ENCODE measurements around the gene SYNE2.

The SYNE2 gene

DNA sequence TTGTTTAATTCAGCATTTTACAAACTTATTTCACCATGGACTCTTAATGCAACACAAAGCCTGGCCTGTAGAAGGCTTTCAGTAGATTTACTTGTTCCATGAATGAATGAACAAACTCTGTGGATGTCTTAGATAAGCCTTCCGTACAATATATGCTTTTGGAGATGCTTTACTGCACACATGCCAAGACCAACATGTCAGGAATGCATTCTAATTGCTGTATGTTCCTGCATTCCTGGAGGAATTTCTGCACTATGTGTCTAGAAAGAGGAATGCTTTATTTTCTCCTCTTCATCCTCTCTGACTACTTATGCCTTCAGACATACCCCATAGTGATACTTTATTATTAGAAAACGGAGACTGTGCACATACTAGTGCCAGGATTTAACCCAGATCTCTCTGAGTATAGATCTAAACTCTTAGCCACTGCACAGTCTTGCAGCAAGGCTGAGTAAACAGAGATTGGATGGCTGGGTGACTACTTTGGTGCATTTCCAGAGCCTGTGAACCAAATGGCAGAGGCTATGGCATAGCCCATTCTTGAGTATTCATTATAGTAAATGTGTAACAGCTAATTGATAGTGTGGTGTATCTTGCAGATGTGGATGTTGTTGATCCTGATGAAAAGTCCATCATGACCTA, 108.2 kb downstream of the SYNE2 start:
- no peak for DNase-seq (ENCODE audit: extremely low read depth in 1 of 2, low read depth in 1 of 2)

DNA sequence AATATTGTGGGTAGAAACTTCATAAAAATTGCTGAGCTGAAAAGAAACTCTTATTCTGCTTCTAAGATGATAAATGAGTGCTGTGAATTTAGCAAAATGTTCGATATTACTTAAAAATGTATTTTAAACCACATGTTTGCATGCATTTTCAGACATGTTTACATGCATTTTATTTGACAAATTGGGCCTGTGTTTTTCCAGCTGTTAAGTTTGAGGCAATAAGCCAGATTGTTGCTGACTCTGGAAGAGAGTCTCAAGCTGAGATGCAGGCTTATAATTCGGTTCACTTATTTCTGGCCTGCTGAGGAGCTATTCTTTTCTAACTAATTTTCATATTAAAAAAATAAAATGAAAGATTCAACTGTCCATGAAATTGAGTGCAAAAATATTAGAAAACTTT, 110.1 kb downstream of the SYNE2 start:
- no peak for DNase-seq (ENCODE audit: extremely low read depth in 1 of 2, low read depth in 1 of 2)

GRCh38 chr14:63963439-63963838, 110.6 kb downstream of the SYNE2 start:
- DNase-seq (ENCODE audit: extremely low read depth in 1 of 2, low read depth in 1 of 2) = no peak

GRCh38 chr14:63964113-63964512, 111.3 kb downstream of the SYNE2 start:
- DNase-seq (ENCODE audit: extremely low read depth in 1 of 2, low read depth in 1 of 2) = no peak

DNA sequence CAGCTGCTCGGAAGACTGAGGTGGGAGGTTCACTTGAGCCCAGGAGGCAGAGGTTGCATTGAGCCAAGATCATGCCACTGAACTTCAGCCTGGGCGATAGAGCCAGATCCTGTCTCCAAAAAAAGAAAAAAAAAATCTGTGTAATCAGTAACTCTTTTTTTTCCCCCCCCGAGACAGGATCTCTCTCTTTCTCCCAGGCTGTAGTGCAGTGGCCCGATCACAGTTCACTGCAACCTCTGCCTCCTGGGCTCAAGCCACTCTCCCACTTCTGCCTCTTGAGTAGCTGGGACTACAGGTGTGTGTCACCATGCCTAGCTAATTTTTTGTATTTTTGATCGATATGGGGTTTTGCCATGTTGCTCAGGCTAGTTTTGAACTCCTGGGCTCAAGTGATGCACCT, 113.6 kb downstream of the SYNE2 start:
- no peak for DNase-seq (ENCODE audit: extremely low read depth in 1 of 2, low read depth in 1 of 2)

DNA sequence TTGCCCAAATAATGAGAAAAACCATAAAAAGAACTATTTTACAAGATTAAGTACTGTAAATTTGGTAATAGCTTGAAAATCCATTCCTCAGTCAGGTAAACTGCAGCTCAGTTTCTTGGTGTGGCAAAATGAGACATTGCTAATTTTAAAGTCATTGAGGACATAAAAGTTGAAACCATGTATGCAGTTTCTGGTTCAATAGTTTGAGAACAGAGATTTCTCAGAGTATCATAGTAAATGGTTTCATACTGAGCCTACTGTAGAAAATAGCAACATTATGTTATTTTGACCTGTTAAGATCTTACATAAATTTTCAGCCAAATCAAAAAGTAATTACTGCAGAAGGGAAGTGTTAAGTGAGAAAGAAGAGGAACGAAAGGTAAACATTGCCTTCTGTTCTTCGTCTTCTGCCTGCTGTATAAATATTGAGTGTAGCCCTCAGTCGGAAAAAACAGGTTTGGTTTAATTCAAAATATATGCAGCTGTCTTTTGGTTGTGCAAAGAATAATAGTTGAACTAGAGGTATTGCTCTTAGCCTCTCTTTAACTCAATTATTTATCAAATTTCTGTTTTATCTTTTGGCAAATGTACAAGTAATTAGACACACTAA, 119.6 kb downstream of the SYNE2 start:
- DNase-seq (ENCODE audit: extremely low read depth in 1 of 2, low read depth in 1 of 2) = no peak

DNA sequence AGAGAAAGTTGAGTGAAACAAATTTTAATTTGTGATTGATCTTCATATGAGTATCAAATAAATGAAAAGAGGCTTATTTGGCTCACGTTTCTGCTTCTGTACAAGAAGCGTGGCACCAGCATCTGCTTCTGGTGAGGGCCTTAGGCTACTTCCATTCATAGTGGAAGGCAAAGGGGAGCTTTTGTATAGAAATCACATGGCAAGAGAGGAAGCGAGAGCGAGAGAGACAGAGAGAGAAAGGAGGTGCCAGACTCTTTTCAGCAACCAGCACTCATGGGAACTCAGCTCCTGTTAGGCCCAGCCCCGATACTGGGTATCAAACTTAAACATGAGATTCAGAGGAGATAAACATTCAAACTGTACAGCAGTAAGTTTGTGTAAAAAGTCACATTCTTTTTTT, 121.4 kb downstream of the SYNE2 start:
- no peak for DNase-seq (ENCODE audit: extremely low read depth in 1 of 2, low read depth in 1 of 2)

GRCh38 chr14:63981569-63981968, 128.8 kb downstream of the SYNE2 start:
- DNase-seq (ENCODE audit: extremely low read depth in 1 of 2, low read depth in 1 of 2) = no peak

- no peak for DNase-seq (ENCODE audit: extremely low read depth in 1 of 2, low read depth in 1 of 2)
Observed at GRCh38 chr14:63982156-63982555, 129.4 kb downstream of the SYNE2 start.

DNA sequence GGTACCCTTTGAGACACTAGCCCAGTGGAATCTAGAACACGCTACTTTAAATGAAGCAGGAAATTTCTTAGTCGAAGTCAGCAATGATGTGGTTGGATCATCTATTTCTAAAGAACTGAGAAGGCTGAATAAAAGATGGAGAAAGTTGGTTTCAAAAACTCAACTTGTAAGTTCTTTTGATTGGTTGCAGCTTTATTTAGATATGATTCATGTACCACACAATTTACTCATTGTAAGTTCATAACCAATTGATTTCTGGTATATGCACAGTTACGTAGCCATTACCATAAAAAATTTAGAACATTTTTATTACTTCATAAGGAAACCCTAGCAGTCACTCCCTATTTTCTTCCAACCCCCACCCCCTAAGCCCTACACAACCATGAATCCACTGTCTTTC, 129.8 kb downstream of the SYNE2 start:
- DNase-seq (ENCODE audit: extremely low read depth in 1 of 2, low read depth in 1 of 2) = no peak

- DNase-seq (ENCODE audit: extremely low read depth in 1 of 2, low read depth in 1 of 2) = no peak
Observed at GRCh38 chr14:63986789-63987533, 134.2 kb downstream of the SYNE2 start.

DNA sequence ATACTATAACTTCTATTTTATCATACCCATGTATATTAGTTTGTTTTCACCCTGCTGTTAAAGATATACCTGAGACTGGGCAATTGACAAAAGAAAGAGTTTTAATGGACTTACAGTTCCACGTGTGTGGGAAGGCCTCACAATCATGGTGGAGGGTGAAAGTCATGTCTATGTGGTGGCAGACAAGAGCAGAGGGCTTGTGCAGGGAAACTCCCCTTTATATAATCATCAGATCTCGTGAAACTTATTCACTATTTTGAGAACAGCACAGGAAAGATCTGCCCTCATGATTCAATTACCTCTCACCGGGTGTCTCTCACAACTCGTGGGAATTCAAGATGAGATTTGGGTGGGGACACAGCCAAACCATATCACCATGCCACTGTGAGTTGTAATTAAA, 135.8 kb downstream of the SYNE2 start:
- DNase-seq (ENCODE audit: extremely low read depth in 1 of 2, low read depth in 1 of 2) = no peak

GRCh38 chr14:63991833-63992232, 139.0 kb downstream of the SYNE2 start:
- no peak for DNase-seq (ENCODE audit: extremely low read depth in 1 of 2, low read depth in 1 of 2)

DNA sequence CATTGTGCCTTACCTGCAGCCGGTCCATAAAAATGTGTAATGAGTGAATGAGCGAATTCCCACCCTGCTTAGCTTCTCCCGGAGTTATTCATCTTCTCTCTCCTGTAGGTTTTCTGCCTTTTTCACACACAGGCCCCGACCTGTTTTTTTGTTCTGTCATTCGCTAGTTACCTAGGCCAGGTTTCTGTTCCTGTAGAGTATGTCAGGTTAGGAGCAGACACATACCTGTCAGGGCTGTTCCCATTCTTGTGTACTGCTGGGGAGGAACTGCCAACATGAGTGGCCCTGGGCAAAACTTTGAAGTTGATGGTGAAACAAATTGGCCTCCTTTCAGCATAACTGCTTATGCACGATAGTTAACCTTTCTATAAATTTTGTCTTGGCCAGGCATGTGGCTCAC, 140.1 kb downstream of the SYNE2 start:
- no peak for DNase-seq (ENCODE audit: extremely low read depth in 1 of 2, low read depth in 1 of 2)

DNA sequence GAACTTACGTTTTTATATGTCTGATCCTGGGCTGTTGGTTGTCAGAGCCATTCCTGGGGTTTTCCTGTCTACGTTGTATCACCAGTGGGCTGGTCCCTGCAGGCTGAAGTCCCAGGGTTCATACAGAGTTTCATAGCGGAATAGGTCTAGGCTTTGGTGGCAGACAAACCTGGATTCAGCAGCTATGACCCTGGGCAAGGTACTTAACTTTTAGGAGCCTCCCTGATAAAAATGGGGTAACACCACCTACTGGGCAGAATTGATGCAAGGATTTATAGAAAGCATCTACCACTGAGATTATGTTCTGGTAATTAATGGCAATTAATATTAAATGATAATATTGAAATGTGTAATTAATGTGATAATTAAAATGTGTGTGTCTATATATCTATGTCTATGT, 141.2 kb downstream of the SYNE2 start:
- no peak for DNase-seq (ENCODE audit: extremely low read depth in 1 of 2, low read depth in 1 of 2)

DNA sequence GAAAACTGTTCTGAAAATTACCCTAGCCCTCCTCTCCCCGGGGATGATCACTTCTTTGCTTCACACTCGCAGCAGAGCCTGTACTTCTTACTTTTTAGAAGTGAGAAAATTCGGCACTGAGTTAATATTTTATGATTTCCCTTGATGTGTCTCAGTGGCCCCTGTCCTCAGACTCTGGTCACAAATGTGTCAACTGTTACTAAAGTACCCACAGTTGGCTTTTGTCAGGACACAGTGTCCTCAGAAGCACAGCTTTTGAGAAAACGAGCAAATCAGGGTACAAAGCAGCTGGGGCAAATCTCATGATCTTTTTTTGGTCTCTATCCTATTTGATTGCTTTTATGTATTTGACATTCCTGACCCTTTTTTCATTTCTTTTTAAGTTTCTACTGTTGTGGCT, 142.5 kb downstream of the SYNE2 start:
- no peak for DNase-seq (ENCODE audit: extremely low read depth in 1 of 2, low read depth in 1 of 2)

DNA sequence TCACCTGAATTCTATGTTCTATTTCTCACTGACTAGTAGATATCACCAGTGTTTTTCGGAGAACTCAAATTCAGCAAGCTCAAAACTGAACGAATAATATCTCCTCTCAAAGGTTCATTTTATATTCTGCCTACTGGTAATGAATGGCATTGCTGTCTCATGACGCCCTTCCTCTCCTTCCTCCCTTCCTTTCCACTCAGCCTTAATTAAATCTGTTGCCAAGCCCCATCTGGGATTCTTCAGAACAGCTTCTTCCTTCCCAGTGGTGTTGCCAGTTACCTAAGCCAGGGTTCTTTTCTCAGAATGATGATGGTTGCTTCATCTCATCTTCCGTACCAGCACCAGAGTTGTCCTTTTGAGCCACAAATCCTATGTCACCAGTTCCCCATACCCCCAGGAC, 143.2 kb downstream of the SYNE2 start:
- DNase-seq (ENCODE audit: extremely low read depth in 1 of 2, low read depth in 1 of 2) = no peak

DNA sequence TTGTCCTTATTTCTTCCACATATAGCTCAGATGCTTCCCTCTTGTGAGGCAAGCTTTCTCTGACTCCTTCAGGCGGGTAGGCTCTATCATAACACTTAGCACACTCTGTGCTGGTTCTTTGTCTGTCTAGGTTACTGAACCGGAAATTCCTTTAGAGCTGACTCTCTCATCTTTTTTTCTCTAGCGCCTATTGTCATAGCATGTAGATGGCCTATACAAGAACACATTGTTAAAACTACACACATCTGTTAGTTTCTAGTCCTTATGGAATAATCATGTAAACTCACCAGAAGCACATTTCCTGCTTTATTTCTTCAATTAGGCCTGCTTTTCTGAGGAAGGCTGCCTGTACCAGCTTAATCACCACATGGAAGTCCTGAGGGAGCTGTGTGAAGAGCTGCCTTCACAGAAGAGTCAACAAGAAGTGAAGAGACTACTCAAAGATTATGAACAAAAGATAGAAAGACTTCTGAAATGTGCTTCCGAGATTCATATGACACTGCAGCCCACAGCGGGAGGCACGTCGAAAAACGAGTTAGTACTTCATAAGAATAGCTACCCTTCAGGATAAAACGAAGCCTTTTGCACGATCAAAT, 143.9 kb downstream of the SYNE2 start:
- no peak for DNase-seq (ENCODE audit: extremely low read depth in 1 of 2, low read depth in 1 of 2)

- no peak for DNase-seq (ENCODE audit: extremely low read depth in 1 of 2, low read depth in 1 of 2)
Observed at GRCh38 chr14:64000749-64001148, 147.9 kb downstream of the SYNE2 start.

GRCh38 chr14:64005822-64006221, 153.0 kb downstream of the SYNE2 start:
- no peak for DNase-seq (ENCODE audit: extremely low read depth in 1 of 2, low read depth in 1 of 2)

- DNase-seq (ENCODE audit: extremely low read depth in 1 of 2, low read depth in 1 of 2) = no peak
Observed at GRCh38 chr14:64008016-64008415, 155.2 kb downstream of the SYNE2 start.

- no peak for DNase-seq (ENCODE audit: extremely low read depth in 1 of 2, low read depth in 1 of 2)
Observed at GRCh38 chr14:64012003-64012402, 159.2 kb downstream of the SYNE2 start.

All from activated CD8-positive, alpha-beta memory T cell treated with anti-CD3 and anti-CD28 coated beads for 1 hour (primary cell).